Brain microvascular endothelial cell (primary cell): Measurements from ENCODE around the gene SRCIN1.

Source experiments
- DNase-seq: peaks from one replicate; pipeline ENCODE4 v3.0.0-alpha.2; 2020
- H3K27ac ChIP-seq: fragments of 250-450 bp; sonication (Bioruptor Pico); 2 replicates; pipeline ENCODE4 v1.5.1; 2020; ENCODE audit warnings: mild to moderate bottlenecking, moderate library complexity
- H3K27me3 ChIP-seq: fragments of 250-450 bp; sonication (Bioruptor Pico); replicated peaks from 2 replicates; pipeline ENCODE4 v1.5.1; 2020; ENCODE audit warnings: mild to moderate bottlenecking
- H3K36me3 ChIP-seq: fragments of 250-450 bp; sonication (Bioruptor Pico); replicated peaks from 2 replicates; pipeline ENCODE4 v1.5.1; 2020; ENCODE audit warnings: mild to moderate bottlenecking
- H3K4me3 ChIP-seq: 2 replicates; pipeline ENCODE4 v1.5.1; 2011; ENCODE audit warnings: low read depth, mild to moderate bottlenecking, control low read depth, low read length, moderate library complexity
- in situ Hi-C: cut with HindIII; loops from 2 replicates; pipeline ENCODE4 v1.10.0; 2017; ENCODE audit warnings: low sequenced_read_pairs, low pct_ligation_motif_present
- TF ChIP-seq, protein P1 (sequence below): IDR thresholded peaks from 2 replicates; pipeline ENCODE4 v1.5.1; 2011; ENCODE audit warnings: low read depth, mild to moderate bottlenecking, moderate library complexity, low read length, control low read depth, inconsistent platforms; ENCODE audit errors: missing control alignments

Gene SRCIN1

DNA sequence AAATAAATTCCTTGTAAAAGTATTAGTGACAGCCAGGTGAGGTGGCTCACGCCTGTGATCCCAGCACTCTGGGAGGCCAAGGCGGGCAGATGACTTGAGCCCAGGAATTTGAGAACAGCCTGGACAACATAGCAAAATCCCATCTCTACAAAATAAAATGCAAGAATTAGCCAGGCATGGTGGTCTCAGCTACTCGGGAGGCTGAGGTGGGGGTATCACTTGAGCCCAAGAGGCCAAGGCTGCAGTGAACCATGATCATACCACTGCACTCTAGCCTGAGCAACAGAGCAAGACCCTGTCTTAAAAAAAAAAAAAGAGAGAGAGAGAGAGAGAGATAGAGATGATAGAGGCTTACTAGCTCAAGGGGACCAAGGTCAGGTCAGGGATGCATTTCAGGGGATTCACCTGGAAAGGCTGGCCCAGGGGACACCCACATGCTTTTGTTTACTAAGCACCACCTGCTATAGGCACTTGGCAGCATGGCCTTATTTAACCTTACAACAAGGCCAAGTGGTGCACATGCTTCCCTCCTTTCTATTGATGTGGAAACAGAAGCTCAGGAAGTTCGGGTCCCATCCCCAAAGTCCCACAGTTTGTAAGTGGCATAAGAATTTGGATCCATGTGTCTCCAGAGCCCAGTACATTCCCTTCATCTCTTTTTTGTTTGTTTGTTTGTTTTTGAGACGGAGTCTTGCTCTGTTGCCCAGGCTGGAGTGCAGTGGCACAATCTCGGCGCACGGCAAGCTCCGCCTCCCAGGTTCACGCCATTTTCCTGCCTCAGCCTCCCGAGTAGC lies 12.4 kb upstream of the SRCIN1 start:
- no peak overlapping the region for H3K4me3 ChIP-seq
- no peak for DNase-seq
- no peaks in the 10 kb centered on the region for H3K36me3 ChIP-seq
- in situ Hi-C loops = no loop called here
- TF ChIP-seq, protein P1, sequence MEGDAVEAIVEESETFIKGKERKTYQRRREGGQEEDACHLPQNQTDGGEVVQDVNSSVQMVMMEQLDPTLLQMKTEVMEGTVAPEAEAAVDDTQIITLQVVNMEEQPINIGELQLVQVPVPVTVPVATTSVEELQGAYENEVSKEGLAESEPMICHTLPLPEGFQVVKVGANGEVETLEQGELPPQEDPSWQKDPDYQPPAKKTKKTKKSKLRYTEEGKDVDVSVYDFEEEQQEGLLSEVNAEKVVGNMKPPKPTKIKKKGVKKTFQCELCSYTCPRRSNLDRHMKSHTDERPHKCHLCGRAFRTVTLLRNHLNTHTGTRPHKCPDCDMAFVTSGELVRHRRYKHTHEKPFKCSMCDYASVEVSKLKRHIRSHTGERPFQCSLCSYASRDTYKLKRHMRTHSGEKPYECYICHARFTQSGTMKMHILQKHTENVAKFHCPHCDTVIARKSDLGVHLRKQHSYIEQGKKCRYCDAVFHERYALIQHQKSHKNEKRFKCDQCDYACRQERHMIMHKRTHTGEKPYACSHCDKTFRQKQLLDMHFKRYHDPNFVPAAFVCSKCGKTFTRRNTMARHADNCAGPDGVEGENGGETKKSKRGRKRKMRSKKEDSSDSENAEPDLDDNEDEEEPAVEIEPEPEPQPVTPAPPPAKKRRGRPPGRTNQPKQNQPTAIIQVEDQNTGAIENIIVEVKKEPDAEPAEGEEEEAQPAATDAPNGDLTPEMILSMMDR = no peak
- no peak overlapping the region for H3K27ac ChIP-seq
- peaks cover 15% of the 10 kb centered on the region for H3K27me3 ChIP-seq

DNA sequence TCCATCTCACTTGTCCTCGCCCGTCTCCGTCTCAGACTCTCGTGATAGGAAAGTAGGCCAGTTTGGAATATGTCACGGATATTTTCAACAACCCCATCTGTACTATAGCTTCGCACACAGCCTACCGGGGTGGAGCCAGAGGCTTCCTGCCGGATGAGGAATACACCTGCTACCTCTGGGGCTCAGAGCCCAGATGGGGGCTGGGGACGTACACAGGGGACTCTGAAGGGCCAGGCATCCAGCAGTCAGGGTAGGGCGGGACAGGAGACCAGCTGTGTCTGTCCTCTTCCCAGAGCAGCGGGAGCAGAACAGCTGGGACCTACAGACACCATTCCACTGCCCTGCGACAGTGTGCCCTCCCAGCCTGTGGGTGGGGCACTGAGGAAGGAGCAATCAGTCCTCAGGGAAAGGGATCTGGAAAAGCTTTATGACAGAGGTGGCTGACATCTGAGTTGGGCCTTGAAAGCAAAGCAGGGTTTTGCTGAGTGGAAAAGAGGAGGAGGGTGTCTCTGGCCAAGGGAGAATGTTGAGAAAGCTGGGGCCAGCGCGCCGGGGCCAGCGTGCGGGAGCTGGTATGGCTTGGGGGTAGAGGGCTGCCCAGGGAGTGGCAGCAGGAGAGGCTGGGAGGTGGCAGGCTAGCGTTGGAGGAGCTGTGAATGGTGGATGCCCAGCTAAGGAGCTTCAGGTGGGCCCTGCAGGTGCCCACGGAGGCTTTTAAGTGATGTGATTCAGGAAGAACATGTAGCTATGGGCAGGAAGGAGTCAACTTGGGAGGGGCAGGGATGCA lies 11.5 kb upstream of the SRCIN1 start:
- DNase-seq = no peak
- in situ Hi-C loops = no loop called here
- Histone ChIP-seq H3K27ac (no peak overlapping the region), H3K36me3 (no peaks in the 10 kb centered on the region), H3K4me3 (no peak overlapping the region), H3K27me3 (peaks cover 15% of the 10 kb centered on the region)
- TF ChIP-seq, protein P1 = no peak

DNA sequence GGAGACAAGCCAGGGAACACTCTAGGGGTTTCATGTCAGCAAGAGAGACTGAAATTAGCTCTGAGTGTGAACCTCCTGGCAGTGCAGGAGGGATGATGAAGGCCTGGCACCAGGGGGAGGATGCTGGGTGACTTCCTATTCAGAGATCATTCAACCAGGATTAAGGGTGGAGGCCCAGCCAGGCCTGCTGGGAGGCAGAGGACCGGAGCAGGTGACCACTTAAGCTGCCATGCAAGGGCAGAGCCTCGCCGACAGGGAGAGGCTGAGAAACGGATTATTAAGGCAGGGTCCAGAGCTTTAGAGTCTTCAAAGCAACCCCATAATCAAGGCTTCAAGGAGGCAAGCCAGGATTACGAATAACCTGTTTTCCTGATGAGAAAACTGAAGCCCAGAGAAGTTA lies 10.6 kb upstream of the SRCIN1 start:
- Histone ChIP-seq H3K27me3 (peaks cover 10% of the 10 kb centered on the region), H3K36me3 (no peaks in the 10 kb centered on the region), H3K27ac (no peak overlapping the region), H3K4me3 (no peak overlapping the region)
- no peak for DNase-seq
- TF ChIP-seq, protein P1 = no peak
- in situ Hi-C loops = no loop called here

DNA sequence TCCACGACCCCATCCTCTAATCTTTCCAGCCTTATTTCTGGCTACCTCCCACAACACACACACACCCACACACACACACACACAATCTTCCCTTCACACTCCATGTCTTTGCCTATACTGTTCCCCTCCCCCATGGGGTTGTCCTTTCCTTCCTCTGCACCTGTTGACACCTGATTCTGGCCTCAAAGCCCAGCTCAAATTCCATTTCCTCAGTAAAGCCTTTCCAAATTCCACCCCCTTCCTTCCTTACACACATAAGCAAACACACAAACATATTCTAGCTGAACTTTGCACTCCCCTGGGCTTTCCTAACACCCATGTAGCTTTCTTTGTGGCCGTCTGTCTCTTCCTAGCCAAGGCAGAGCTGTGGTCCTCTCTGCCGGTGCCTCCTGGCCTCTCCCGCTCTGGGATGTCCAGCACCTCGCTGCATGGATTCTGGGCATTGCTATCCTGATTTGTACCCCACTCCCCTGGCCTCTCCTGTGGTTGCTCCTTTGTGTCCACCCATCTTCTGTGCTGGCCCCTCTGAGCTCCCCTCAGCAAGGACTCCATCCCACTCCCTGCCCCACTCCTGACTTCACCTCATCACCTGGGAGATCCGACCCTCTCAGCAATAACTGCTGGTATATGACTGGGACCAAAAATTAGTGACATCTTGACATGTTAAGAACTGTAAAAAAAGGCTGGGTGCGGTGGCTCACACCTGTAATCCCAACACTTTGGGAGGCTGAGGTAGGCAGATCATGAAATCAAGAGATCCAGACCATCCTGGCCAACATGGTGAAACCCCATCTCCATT lies 8.4 kb upstream of the SRCIN1 start:
- no peak for DNase-seq
- in situ Hi-C loops = no loop called here

DNA sequence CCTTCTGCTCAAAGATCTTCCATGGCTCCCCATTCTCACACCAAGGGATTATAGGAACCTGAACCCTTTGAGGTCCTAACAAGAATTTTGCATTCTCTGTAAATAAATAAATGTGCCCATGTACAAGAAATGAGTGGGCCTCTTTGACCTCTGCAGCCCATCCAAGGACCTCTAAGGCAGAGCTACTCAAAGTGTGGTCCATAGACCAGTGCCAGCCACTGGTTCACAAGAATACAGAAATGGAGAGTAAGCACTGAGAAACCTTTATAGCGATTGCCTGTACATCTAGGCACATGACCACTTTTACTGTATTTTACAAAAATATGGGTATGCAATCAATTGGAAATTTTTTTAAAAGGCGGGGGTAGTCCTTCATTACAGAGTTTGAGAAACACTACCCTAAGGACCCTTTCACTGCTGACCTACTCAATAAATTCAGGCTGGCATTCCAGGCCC lies 7.8 kb upstream of the SRCIN1 start:
- in situ Hi-C loops = no loop called here
- peaks cover 22% of the 10 kb centered on the region for H3K27me3 ChIP-seq
- no peak overlapping the region for H3K27ac ChIP-seq
- TF ChIP-seq, protein P1 = no peak
- no peak overlapping the region for H3K4me3 ChIP-seq
- no peak for DNase-seq
- H3K36me3 ChIP-seq = no peaks in the 10 kb centered on the region

More for the DNA sequence above, 8.4 kb upstream of the SRCIN1 start:
- H3K4me3 ChIP-seq = no peak overlapping the region
- peaks cover 17% of the 10 kb centered on the region for H3K27me3 ChIP-seq
- TF ChIP-seq, protein P1 = no peak
- no peaks in the 10 kb centered on the region for H3K36me3 ChIP-seq
- H3K27ac ChIP-seq = no peak overlapping the region
